HepG2 (cell line): ENCODE data around the gene IRF6. TPM values are rescaled to one million over a fixed set of nuclear protein-coding genes. Genes with fewer than 3 reads are reported as not detected.

Source experiments
- ATAC-seq: fragments of 200-7000 bp; cut with Tn5 transposase; 3 replicates; pipeline ENCODE4 v1.9.1; 2020; ENCODE audit warnings: mild to moderate bottlenecking, moderate library complexity
- BruUV-seq: library from RNA; stranded (reverse); fragments of 400-500 nt; replicated peaks from 2 replicates; lab custom pipeline; 2021; lab: Mats Ljungman, UMichigan
- CTCF ChIA-PET: fragments of 300-600 bp; formaldehyde crosslinking; extraction: SDS; loops from one replicate; lab custom pipeline; 2021; ENCODE audit warnings: low total read pairs, inconsistent platforms, low intra/inter-chr PET ratio; lab: Yijun Ruan, JAX
- POLR2A ChIA-PET: fragments of 350-600 bp; sonication (Branson Sonifier 250); formaldehyde crosslinking; loops from one replicate; lab custom pipeline; 2020; ENCODE audit warnings: antibody characterized with exemption, inconsistent platforms; lab: Yijun Ruan, JAX
- DNase-seq: peaks from one replicate; pipeline ENCODE4 v3.0.0-alpha.2; 2015; ENCODE audit warnings: low spot score
- FAIRE-seq: peaks from 3 replicates; lab custom pipeline; 2011; peaks lifted over from hg19 to GRCh38; lab: Jason Lieb, UNC
- H2AFZ ChIP-seq: one replicate; pipeline ENCODE4 v1.6.1; 2011; ENCODE audit warnings: low read length, inconsistent platforms
- H3K27ac ChIP-seq: fragments of 300-600 bp; 3 replicates; pipeline ENCODE4 v1.8.0; 2011; ENCODE audit warnings: mixed run types, mild to moderate bottlenecking, mixed read lengths, low read length, inconsistent platforms; ENCODE audit not compliant: insufficient read depth; ENCODE audit errors: extremely low read length
- H3K27me3 ChIP-seq, 2 experiments: fragments of 200-600 bp in 1 of 2; 2 replicates in 1 of 2; 3 replicates in 1 of 2; pipeline versions ENCODE4 v1.6.0 to v1.8.0; 2011; ENCODE audit warnings: low read length in 2 of 2, mild to moderate bottlenecking in 2 of 2, moderate library complexity in 2 of 2, inconsistent platforms in 1 of 2; ENCODE audit not compliant: insufficient read depth in 2 of 2, control insufficient read depth in 1 of 2
- H3K36me3 ChIP-seq, 2 experiments: fragments of 200-600 bp in 1 of 2; replicated peaks in 1 of 2; 2 replicates in 1 of 2; 3 replicates in 1 of 2; pipeline versions ENCODE4 v1.5.1 to v1.8.0; 2011; ENCODE audit warnings: low read length in 2 of 2, inconsistent platforms in 1 of 2; ENCODE audit not compliant: insufficient read depth in 2 of 2, control insufficient read depth in 1 of 2
- H3K4me1 ChIP-seq: 2 replicates; pipeline ENCODE4 v1.5.1; 2012; ENCODE audit warnings: low read length, inconsistent platforms; ENCODE audit not compliant: insufficient read depth
- H3K4me2 ChIP-seq: 2 replicates; pipeline ENCODE4 v1.6.0; 2011; ENCODE audit warnings: low read depth, low read length, inconsistent platforms
- H3K4me3 ChIP-seq, 3 experiments: fragments of 200-600 bp in 1 of 3; sonication (generic), shearing (Covaris generic) in 1 of 3; replicated peaks in 1 of 3; 2 replicates each; pipeline ENCODE4 v1.5.1; 2011 to 2016; ENCODE audit warnings: low read length in 3 of 3, inconsistent platforms in 2 of 3, low read depth in 2 of 3, mild to moderate bottlenecking in 2 of 3, control low read depth in 1 of 3, mixed read lengths in 1 of 3; ENCODE audit not compliant: insufficient read depth in 1 of 3
- H3K79me2 ChIP-seq: one replicate; pipeline ENCODE4 v1.6.1; 2011; ENCODE audit warnings: low read length, inconsistent platforms; ENCODE audit not compliant: insufficient read depth
- H3K9ac ChIP-seq: 2 replicates; pipeline ENCODE4 v1.6.0; 2011; ENCODE audit warnings: mild to moderate bottlenecking, low read depth, low read length, inconsistent platforms; ENCODE audit not compliant: insufficient read depth
- H3K9me3 ChIP-seq: 2 replicates; pipeline ENCODE4 v1.5.1; 2012; ENCODE audit warnings: mild to moderate bottlenecking, low read length
- H4K20me1 ChIP-seq: 2 replicates; pipeline ENCODE4 v1.6.0; 2011; ENCODE audit warnings: inconsistent platforms, mild to moderate bottlenecking, low read length, moderate library complexity; ENCODE audit not compliant: insufficient read depth
- CBX1 ChIP-seq: IDR thresholded peaks from one replicate; pipeline ENCODE4 v1.6.1; 2016; ENCODE audit warnings: antibody characterized with exemption, low read depth
- CC2D1A ChIP-seq: sonication (generic); formaldehyde crosslinking; IDR thresholded peaks from 2 replicates; pipeline ENCODE4 v1.8.1; 2023; ENCODE audit warnings: mild to moderate bottlenecking, missing genetic modification reagents
- FOXK2 ChIP-seq: fragments of 450-650 bp; IDR thresholded peaks from 2 replicates; pipeline ENCODE4 v1.6.1; 2016
- HMGA1 ChIP-seq: sonication (generic); formaldehyde crosslinking; conservative IDR thresholded peaks from 2 replicates; pipeline ENCODE4 v1.4.0; 2020; ENCODE audit warnings: missing genetic modification reagents
- IRX3 ChIP-seq: sonication (generic); formaldehyde crosslinking; IDR thresholded peaks from 2 replicates; pipeline ENCODE4 v1.8.1; 2023; ENCODE audit warnings: mild to moderate bottlenecking, low read depth, missing genetic modification reagents, borderline replicate concordance
- KLF15 ChIP-seq: sonication (generic); formaldehyde crosslinking; IDR thresholded peaks from 2 replicates; pipeline ENCODE4 v1.8.1; 2023; ENCODE audit warnings: borderline replicate concordance, mild to moderate bottlenecking, inconsistent platforms, missing genetic modification reagents, mixed read lengths
- KMT2B ChIP-seq: IDR thresholded peaks from 2 replicates; pipeline ENCODE4 v1.6.1; 2016; ENCODE audit warnings: missing genetic modification reagents, missing compliant biosample characterization
- NKX3-1 ChIP-seq: sonication (generic); formaldehyde crosslinking; IDR thresholded peaks from 2 replicates; pipeline ENCODE4 v1.5.0; 2020; ENCODE audit warnings: missing genetic modification reagents
- NR2C2 ChIP-seq: sonication (generic); formaldehyde crosslinking; IDR thresholded peaks from 2 replicates; pipeline ENCODE4 v1.4.0; 2020; ENCODE audit warnings: missing genetic modification reagents, mild to moderate bottlenecking, moderate library complexity, borderline replicate concordance
- TFDP2 ChIP-seq: sonication (generic); formaldehyde crosslinking; IDR thresholded peaks from 2 replicates; pipeline ENCODE4 v1.4.0; 2020; ENCODE audit warnings: missing genetic modification reagents
- TRAFD1 ChIP-seq: sonication (generic); formaldehyde crosslinking; IDR thresholded peaks from 2 replicates; pipeline ENCODE4 v1.5.1; 2020; ENCODE audit warnings: missing genetic modification reagents, mild to moderate bottlenecking, borderline replicate concordance
- ZBTB7B ChIP-seq: sonication (generic); formaldehyde crosslinking; IDR thresholded peaks from 2 replicates; pipeline ENCODE4 v1.4.0; 2020; ENCODE audit warnings: missing genetic modification reagents
- ZKSCAN1 ChIP-seq: fragments of 150-350 bp; IDR thresholded peaks from 2 replicates; pipeline ENCODE4 v1.6.1; 2014; ENCODE audit warnings: low read length
- ZNF546 ChIP-seq: sonication (generic); formaldehyde crosslinking; conservative IDR thresholded peaks from 2 replicates; pipeline ENCODE4 v1.8.1; 2023; ENCODE audit warnings: mild to moderate bottlenecking, missing genetic modification reagents
- WGBS: methylation state at CpG from one replicate; pipeline ENCODE4 v1.1.6; 2017; ENCODE audit warnings: low lambda C conversion rate; 5-methylcytosine and 5-hydroxymethylcytosine counted together
- in situ Hi-C: cut with HindIII; loops from 2 replicates; pipeline ENCODE4 v1.10.0; 2017; ENCODE audit warnings: low pct_unique_long_range_greater_than_20kb; ENCODE audit not compliant: extremely low pct_ligation_motif_present
- intact Hi-C: fragments of 100-400 bp; cut with micrococcal nuclease; formaldehyde crosslinking; loops from one replicate; pipeline ENCODE4 v1.10.0; 2022; ENCODE audit not compliant: unreplicated experiment
- polyA plus RNA-seq, 8 experiments: library from polyadenylated mRNA; depleted of rRNA in 3 of 8; stranded (reverse) in 7 of 8; unstranded in 1 of 8; fragments of >200 nt; fragmentation: Illumina TruSeq in 4 of 8; extraction: Trizol in 4 of 8; gene quantifications; 2 replicates each; pipeline versions ENCODE4 v1.2.1 to v1.2.3, GENCODE V29; 2011 to 2016; ENCODE audit warnings: low read depth in 4 of 8, missing spikeins in 1 of 8, mixed read lengths in 1 of 8; ENCODE audit not compliant: insufficient read depth in 1 of 8
- total RNA-seq, 5 experiments: library from RNA; depleted of rRNA; stranded (reverse); fragments of >200 nt; fragmentation: Illumina TruSeq; extraction: Trizol; gene quantifications; 2 replicates each; pipeline ENCODE4 v1.2.3, GENCODE V29; 2016; ENCODE audit warnings: low read depth in 1 of 5

IRF6 gene
- total and polyA plus RNA-seq, 2 of the 13 experiments (the other 11 are each of a cell fraction or from before 2014, with no cell fraction given), result 0.02 TPM; not detected in 1

- intact Hi-C loops (no loop called here), in situ Hi-C loops (no loop called here)
- CTCF ChIA-PET, result no interaction called here
- Histone ChIP-seq H2AFZ (no peak overlapping the region), H3K9ac (no peak overlapping the region), H4K20me1 (no peaks in the 10 kb centered on the region)
- no peak for TF ChIP-seq NR2C2 (CRISPR knock-in tag)
- no peak for TF ChIP-seq NKX3-1 (CRISPR knock-in tag)
- TF ChIP-seq ZBTB7B (CRISPR knock-in tag), result no peak
- no peak for TF ChIP-seq HMGA1
- TF ChIP-seq TFDP2, result no peak
- TF ChIP-seq KMT2B, result no peak
- TF ChIP-seq TRAFD1 (CRISPR knock-in tag), result no peak
- TF ChIP-seq CBX1, result no peak
- no peak for TF ChIP-seq FOXK2
- no peak for TF ChIP-seq KLF15 (CRISPR knock-in tag)
- TF ChIP-seq IRX3, result no peak
- no peak for TF ChIP-seq CC2D1A (CRISPR knock-in tag)
- TF ChIP-seq ZNF546 (CRISPR knock-in tag), result no peak
- TF ChIP-seq ZKSCAN1, result no peak
- TF ChIP-seq, all 625 proteins: peak for 0
- WGBS, result 4% methylated on average over 2 of the region's 2 CpGs
- ATAC-seq, result no peak
- DNase-seq, result no peak
- POLR2A ChIA-PET, result no interaction called here
- H3K27ac ChIP-seq, result no peak overlapping the region
- FAIRE-seq, result no peak
- H3K4me3 ChIP-seq, result no peak overlapping the region
- BruUV-seq, result no TSS peak
- H3K4me1 ChIP-seq, result no peaks in the 10 kb centered on the region
- H3K4me2 ChIP-seq, result no peak overlapping the region
- no peaks in the 10 kb centered on the region for H3K79me2 ChIP-seq
- H3K9me3 ChIP-seq, result peaks cover 8% of the 10 kb centered on the region; the same call in 1 of the 2 replicates
- H3K27me3 ChIP-seq, result no peaks in the 10 kb centered on the region
- no peaks in the 10 kb centered on the region for H3K36me3 ChIP-seq
Observed at GRCh38 chr1:209775678-209776077, 30.3 kb downstream of the IRF6 start.
